ENCODE measurements around the gene MAN2A2. TPM values are rescaled to one million over a fixed set of nuclear protein-coding genes. Genes with fewer than 3 reads are reported as not detected.

MAN2A2 gene
- total and polyA plus RNA-seq, 9 of the 15 experiments (the other 6 are each of a cell fraction or from before 2014, with no cell fraction given): 7.3 to 151 (median 43.4) TPM

- TF ChIP-seq ATF2 (CRISPR knock-in tag; IDR thresholded peaks at IDR 0.05): no peak
- peak; percentile 91 for TF ChIP-seq CHD1 (IDR thresholded peaks at IDR 0.05; ENCODE audit: low read length)
- peak; percentile 46 to 72; a peak in 2 of 4 replicates for TF ChIP-seq NONO (IDR thresholded peaks at IDR 0.05; ENCODE audit: low read depth in 2 of 2, low read length in 1 of 2)
- peak; percentile 88 for TF ChIP-seq FIP1L1 (IDR thresholded peaks at IDR 0.05; ENCODE audit: low read depth, low read length, poor library complexity, severe bottlenecking)
- no peak for TF ChIP-seq SMARCC2 (IDR thresholded peaks at IDR 0.05; ENCODE audit: low read depth)
- 0 out of 2 replicates have a peak, but pooled peaks have one; percentile 20 for TF ChIP-seq TSHZ1 (CRISPR knock-in tag; IDR thresholded peaks at IDR 0.05)
- TF ChIP-seq FUS (optimal IDR thresholded peaks at IDR 0.05; ENCODE audit: low read depth, low read length): peak; percentile 28
- no peak for TF ChIP-seq ZKSCAN8 (CRISPR knock-in tag; IDR thresholded peaks at IDR 0.05)
- no peak for TF ChIP-seq PRMT5 (CRISPR knock-in tag; IDR thresholded peaks at IDR 0.05)
- TF ChIP-seq SMAD2 (IDR thresholded peaks at IDR 0.05; ENCODE audit: low read depth, low read length): no peak
- no peak for TF ChIP-seq ZNF449 (CRISPR knock-in tag; IDR thresholded peaks at IDR 0.05)
- TF ChIP-seq DDX20 (tag; IDR thresholded peaks at IDR 0.05; ENCODE audit: low read depth): no peak
- TF ChIP-seq ZNF398 (CRISPR knock-in tag; IDR thresholded peaks at IDR 0.05): no peak
- TF ChIP-seq NRF1 (conservative IDR thresholded peaks at IDR 0.05 in 1 of 2, IDR thresholded peaks at IDR 0.05 in 1 of 2): peak; percentile 78 to 82
- peak; percentile 30 for TF ChIP-seq MXD1 (CRISPR knock-in tag; IDR thresholded peaks at IDR 0.05; ENCODE audit: borderline replicate concordance, poor library complexity, severe bottlenecking)
These were observed 28.9 kb downstream of the MAN2A2 start, which contains the start of gene HDDC3 (continued) for GRCh38 chr15:90931828-90932659.
